Esophagus muscularis mucosa (tissue), 4 donors: Measurements from ENCODE around the gene KMT2A. TPM values are rescaled to one million over a fixed set of nuclear protein-coding genes. Genes with fewer than 3 reads are reported as not detected.

Experiments used
- DNase-seq: peaks from one replicate; pipeline ENCODE4 v3.0.0-alpha.2; 2017; ENCODE audit errors: extremely low spot score
- H3K27ac ChIP-seq, 4 donors: fragments of 200-600 bp; sonication (generic); replicated peaks in 1 of 4; 1 replicate in 3 of 4; 2 replicates in 1 of 4; pipeline ENCODE4 v1.5.1; 2016 to 2019; ENCODE audit warnings: mild to moderate bottlenecking in 1 of 4
- H3K27me3 ChIP-seq, 4 donors: fragments of 200-600 bp; sonication (generic); one replicate each; pipeline versions ENCODE4 v1.5.1 to v1.6.0; 2016 to 2019
- H3K36me3 ChIP-seq, 4 donors: fragments of 200-600 bp; sonication (generic); one replicate each; pipeline ENCODE4 v1.5.1; 2016 to 2019
- H3K4me1 ChIP-seq, 4 donors: fragments of 200-600 bp; sonication (generic); one replicate each; pipeline ENCODE4 v1.5.1; 2016 to 2019
- H3K4me3 ChIP-seq, 4 donors: fragments of 200-600 bp; sonication (generic); 1 replicate in 2 of 4; 2 replicates in 2 of 4; pipeline ENCODE4 v1.5.1; 2016 to 2019; ENCODE audit warnings: mild to moderate bottlenecking in 4 of 4, moderate library complexity in 1 of 4
- H3K9me3 ChIP-seq, 4 donors: fragments of 200-600 bp; sonication (generic); 1 replicate in 3 of 4; 2 replicates in 1 of 4; pipeline ENCODE4 v1.5.1; 2016 to 2019
- CTCF ChIP-seq, 3 experiments: fragments of 200-600 bp in 2 of 3; fragments of 450-650 bp in 1 of 3; sonication (generic) in 2 of 3; IDR thresholded peaks; one replicate each; pipeline ENCODE4 v1.5.1; 2017 to 2019; ENCODE audit warnings: antibody characterized with exemption in 3 of 3, mild to moderate bottlenecking in 2 of 3, moderate library complexity in 1 of 3
- EP300 ChIP-seq: sonication (generic); formaldehyde crosslinking; IDR thresholded peaks from one replicate; pipeline ENCODE4 v1.6.1; 2017; ENCODE audit warnings: antibody characterized with exemption
- POLR2A ChIP-seq: fragments of 450-650 bp; IDR thresholded peaks from one replicate; pipeline ENCODE4 v1.6.1; 2017; ENCODE audit warnings: antibody characterized with exemption, moderate library complexity, mild to moderate bottlenecking, low read depth
- POLR2AphosphoS5 ChIP-seq, 2 donors: sonication (generic); formaldehyde crosslinking; IDR thresholded peaks; one replicate each; pipeline ENCODE4 v1.6.1; 2017; ENCODE audit warnings: antibody characterized with exemption in 2 of 2
- WGBS: methylation state at CpG from one replicate; pipeline ENCODE4 v1.1.5; 2018; 5-methylcytosine and 5-hydroxymethylcytosine counted together
- intact Hi-C: fragments of 100-400 bp; cut with DNase I; formaldehyde crosslinking; loops from one replicate; pipeline ENCODE4 v1.15.1; 2023
- total RNA-seq, 4 donors: library from RNA; depleted of rRNA; stranded (reverse); fragments of >200 nt; gene quantifications; one replicate each; pipeline versions ENCODE4 v1.1.0 to v1.2.1, GENCODE V29; 2016

Gene KMT2A
- total RNA-seq, 4 donors from 2014 or later = 61.0 to 68.7 (median 62.1) TPM

- no peak for TF ChIP-seq CTCF (IDR thresholded peaks at IDR 0.05)
- TF ChIP-seq EP300 = no peak
- TF ChIP-seq POLR2A = no peak
- TF ChIP-seq POLR2AphosphoS5 (IDR thresholded peaks at IDR 0.05) = no peak
- DNase-seq = no peak
- Histone ChIP-seq H3K27ac (no peak overlapping the region), H3K36me3 (peaks cover 0 to 35% (median 19%) of the 10 kb centered on the region in 4 donors), H3K27me3 (no peaks in the 10 kb centered on the region), H3K4me1 (peaks cover 2 to 15% (median 6%) of the 10 kb centered on the region in 4 donors), H3K9me3 (no peaks in the 10 kb centered on the region), H3K4me3 (no peak overlapping the region)
- 95% methylated on average over 5 of the region's 5 CpGs for WGBS
- intact Hi-C loops = no loop called here
Measured at GRCh38 chr11:118536726-118537125, 100.4 kb downstream of the KMT2A start.

- intact Hi-C loops = no loop called here
- TF ChIP-seq POLR2A (no peak), EP300 (no peak), CTCF (IDR thresholded peaks at IDR 0.05) (no peak), POLR2AphosphoS5 (IDR thresholded peaks at IDR 0.05) (no peak)
- Histone ChIP-seq H3K4me3 (no peak overlapping the region), H3K36me3 (peaks cover 0 to 43% (median 26%) of the 10 kb centered on the region in 4 donors), H3K9me3 (no peaks in the 10 kb centered on the region), H3K27ac (no peak overlapping the region), H3K4me1 (peaks cover 0 to 9% (median 0%) of the 10 kb centered on the region in 4 donors), H3K27me3 (no peaks in the 10 kb centered on the region)
- WGBS = 95% methylated on average over 6 of the region's 6 CpGs
- DNase-seq = no peak
Measured at GRCh38 chr11:118537409-118537980, 101.2 kb downstream of the KMT2A start.

- Histone ChIP-seq H3K27me3 (no peaks in the 10 kb centered on the region), H3K27ac (no peak overlapping the region), H3K4me3 (no peak overlapping the region), H3K36me3 (peaks cover 0 to 67% (median 46%) of the 10 kb centered on the region in 4 donors), H3K4me1 (no peaks in the 10 kb centered on the region), H3K9me3 (no peaks in the 10 kb centered on the region)
- DNase-seq = no peak
- intact Hi-C loops = no loop called here
- TF ChIP-seq CTCF (IDR thresholded peaks at IDR 0.05) (no peak), POLR2A (no peak), EP300 (no peak), POLR2AphosphoS5 (IDR thresholded peaks at IDR 0.05) (no peak)
- 84% methylated on average over 8 of the region's 8 CpGs for WGBS
Measured at GRCh38 chr11:118544010-118544646, 107.8 kb downstream of the KMT2A start.

- H3K4me1 ChIP-seq = no peaks in the 10 kb centered on the region
- no peak overlapping the region for H3K27ac ChIP-seq
- no peaks in the 10 kb centered on the region for H3K27me3 ChIP-seq
- H3K9me3 ChIP-seq = no peaks in the 10 kb centered on the region
- H3K36me3 ChIP-seq = peaks cover 0 to 72% (median 48%) of the 10 kb centered on the region in 4 donors
- DNase-seq = no peak
- intact Hi-C loops = no loop called here
- 83% methylated on average over 3 of the region's 3 CpGs for WGBS
- no peak for TF ChIP-seq CTCF (IDR thresholded peaks at IDR 0.05)
- no peak for TF ChIP-seq POLR2AphosphoS5 (IDR thresholded peaks at IDR 0.05)
- TF ChIP-seq EP300 = no peak
- no peak for TF ChIP-seq POLR2A
- H3K4me3 ChIP-seq = no peak overlapping the region
Measured at GRCh38 chr11:118544647-118545010, 108.3 kb downstream of the KMT2A start.

GRCh38 chr11:118545533-118545932 lies 109.2 kb downstream of the KMT2A start:
- Histone ChIP-seq H3K9me3 (no peaks in the 10 kb centered on the region), H3K4me3 (no peak overlapping the region), H3K27me3 (no peaks in the 10 kb centered on the region), H3K27ac (no peak overlapping the region), H3K36me3 (peaks cover 0 to 79% (median 53%) of the 10 kb centered on the region in 4 donors), H3K4me1 (no peaks in the 10 kb centered on the region)
- 62% methylated on average over 5 of the region's 5 CpGs for WGBS
- intact Hi-C loops = no loop called here
- TF ChIP-seq CTCF (IDR thresholded peaks at IDR 0.05) (no peak), POLR2AphosphoS5 (IDR thresholded peaks at IDR 0.05) (no peak), EP300 (no peak), POLR2A (no peak)
- DNase-seq = no peak
